Activated CD4-positive, alpha-beta T cell treated with anti-CD3 and anti-CD28 coated beads, Interleukin-2, amount 50 U/mL, for 16 hours (primary cell): ENCODE data around the gene LSS.
A peak's percentile ranks its signal among the peaks of the same experiment; 100 is the strongest.
"Not testable (repeated sequence)": the region's sequence is repeated elsewhere in the genome, so short reads cannot be mapped to it uniquely, and the experiment has no call there.

Source experiments
- DNase-seq: peaks from one replicate; pipeline ENCODE4 v3.0.0-alpha.2; 2020

LSS gene

GRCh38 chr21:46185716-46186115 is 42.9 kb downstream of the LSS start:
- DNase-seq: no peak

- DNase-seq: peak; percentile 60
Measured at GRCh38 chr21:46184625-46185555, 43.7 kb downstream of the LSS start.

DNA sequence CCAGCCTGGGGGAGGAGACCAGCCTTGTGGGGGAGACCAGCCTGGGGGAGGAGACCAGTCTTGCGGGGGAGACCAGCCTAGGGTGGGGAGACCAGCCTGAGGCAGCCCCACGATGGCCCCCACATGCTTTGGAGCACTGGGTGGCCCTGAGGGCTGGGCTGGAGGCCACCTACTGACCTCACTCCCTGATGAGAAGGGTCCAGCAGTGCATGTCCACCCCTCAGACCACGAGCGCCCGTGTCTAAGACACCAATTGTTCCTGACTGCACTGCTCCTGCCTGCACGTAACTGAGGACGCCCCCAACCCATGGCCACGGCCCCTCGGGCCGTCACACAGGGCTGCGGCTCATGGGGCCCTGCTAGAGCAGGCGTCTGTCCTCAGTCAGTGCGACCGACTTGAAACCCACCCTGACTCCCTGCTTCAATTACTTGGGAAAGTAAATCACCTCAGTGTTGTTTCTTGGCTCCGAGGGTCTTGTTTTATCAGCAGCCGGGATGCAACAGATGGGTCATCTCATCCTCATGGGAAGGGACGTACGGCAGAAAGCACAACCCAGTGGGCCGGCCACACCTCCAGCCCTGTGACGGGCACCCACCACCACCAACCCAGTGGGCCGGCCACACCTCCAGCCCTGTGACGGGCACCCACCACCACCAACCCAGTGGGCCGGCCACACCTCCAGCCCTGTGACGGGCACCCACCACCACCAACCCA is 44.5 kb downstream of the LSS start, which contains the start of gene SPATC1L:
Gene SPATC1L (minus strand): TSS at position 550 of the 715 bp plus-strand sequence. CDS start 1,643 bp downstream, outside the sequence.
- peak; percentile 51 for DNase-seq

DNA sequence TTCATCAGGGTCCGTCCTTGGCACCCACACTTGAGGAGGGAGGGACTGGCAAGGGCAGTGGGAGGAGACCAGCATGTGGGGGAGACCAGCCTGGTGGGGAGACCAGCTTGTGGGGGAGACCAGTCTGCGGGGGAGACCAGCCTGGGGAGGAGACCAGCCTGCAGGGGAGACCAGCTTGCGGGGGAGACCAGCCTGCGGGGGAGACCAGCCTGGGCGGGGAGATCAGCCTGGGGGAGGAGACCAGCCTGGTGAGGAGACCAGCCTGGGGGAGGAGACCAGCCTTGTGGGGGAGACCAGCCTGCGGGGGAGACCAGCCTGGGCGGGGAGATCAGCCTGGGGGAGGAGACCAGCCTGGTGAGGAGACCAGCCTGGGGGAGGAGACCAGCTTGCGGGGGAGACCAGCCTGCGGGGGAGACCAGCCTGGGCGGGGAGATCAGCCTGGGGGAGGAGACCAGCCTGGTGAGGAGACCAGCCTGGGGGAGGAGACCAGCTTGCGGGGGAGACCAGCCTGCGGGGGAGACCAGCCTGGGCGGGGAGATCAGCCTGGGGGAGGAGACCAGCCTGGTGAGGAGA is 45.2 kb downstream of the LSS start:
- not testable (repeated sequence) for DNase-seq

DNA sequence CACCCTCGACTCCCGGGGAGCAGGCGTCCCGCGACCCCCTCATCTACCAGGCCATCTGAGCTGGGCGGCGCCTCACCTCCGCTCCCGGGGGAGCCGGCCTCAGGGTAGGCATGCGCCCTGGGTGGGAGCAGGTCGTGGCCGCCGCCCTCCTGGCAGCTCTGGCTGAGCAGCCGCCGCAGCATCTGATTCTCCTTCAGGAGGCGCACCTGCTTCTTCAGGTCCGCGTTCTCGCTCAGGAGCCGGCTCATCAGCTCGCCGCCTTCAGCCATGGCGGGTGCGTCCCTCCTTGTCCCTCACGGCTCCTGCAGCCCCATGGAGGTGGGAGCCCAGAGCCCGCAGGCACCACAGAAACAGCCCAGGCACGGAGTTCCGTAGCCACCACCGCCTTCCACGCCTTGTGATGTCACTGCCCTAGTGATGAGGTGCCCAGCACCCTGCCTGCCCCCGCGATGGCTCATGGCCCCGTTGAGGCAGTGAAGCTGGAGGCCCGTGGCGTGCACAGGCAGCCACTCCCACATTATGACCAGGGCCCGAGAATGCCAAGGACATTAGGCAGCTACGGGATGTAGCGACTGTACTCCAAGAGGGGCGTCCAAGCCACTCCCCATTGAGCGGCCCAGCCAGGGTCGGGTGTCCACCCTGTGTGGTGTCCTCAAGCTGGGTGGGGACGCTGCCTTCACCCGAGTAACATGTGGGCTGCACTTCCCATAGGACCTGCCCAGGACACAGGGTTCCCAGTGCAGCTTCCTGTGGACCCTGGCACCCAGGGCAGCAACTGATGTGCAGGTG is 45.8 kb downstream of the LSS start:
- no peak for DNase-seq

DNA sequence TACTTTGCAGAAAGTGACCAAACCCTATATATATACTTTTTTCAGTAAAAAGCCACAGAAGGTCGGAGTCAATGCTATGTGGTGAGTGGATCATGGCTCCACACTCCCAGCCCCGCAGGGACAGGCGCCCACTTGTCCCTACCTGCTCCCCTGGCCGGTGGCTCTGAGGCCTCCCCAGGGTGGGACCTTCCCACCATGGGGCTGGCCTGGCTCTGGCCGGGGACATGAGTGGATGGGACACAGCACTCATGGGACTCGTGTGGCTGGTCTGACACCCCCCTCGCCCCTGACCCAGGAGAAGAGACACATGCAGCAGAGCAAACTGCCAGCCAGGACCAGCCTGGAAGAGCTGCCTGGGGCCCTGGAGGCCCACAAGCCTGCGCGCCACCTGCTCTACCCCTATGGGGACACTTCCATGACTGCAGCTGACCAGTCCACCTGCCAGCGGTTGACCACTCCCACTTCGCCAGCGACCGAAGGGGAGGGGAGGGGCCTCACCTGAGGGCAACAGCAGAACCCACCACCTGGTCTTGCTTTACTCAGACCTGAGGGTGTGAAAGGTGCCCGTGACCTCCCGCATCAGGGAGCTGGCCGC is 46.5 kb downstream of the LSS start:
- DNase-seq: no peak

DNA sequence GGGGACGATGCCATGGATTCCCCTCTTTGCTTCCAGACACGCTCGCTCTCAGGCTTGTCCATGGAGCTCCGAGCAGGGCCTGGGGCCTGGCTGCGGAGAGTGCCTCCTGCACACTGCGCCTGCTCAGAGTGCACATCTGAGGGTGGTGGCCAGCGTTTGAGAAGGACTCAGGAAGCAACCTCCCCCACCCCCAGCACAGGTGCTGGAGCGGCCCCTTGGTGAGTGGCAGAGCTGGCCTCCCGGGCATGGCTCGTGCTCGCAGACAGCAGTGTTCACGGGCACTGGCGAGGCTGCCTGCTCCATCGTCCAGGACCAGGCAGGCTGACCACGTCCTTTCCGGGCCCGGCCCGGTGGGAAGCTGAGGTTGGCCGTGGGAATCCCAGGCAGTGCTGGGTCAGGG is 47.1 kb downstream of the LSS start:
- no peak for DNase-seq

DNA sequence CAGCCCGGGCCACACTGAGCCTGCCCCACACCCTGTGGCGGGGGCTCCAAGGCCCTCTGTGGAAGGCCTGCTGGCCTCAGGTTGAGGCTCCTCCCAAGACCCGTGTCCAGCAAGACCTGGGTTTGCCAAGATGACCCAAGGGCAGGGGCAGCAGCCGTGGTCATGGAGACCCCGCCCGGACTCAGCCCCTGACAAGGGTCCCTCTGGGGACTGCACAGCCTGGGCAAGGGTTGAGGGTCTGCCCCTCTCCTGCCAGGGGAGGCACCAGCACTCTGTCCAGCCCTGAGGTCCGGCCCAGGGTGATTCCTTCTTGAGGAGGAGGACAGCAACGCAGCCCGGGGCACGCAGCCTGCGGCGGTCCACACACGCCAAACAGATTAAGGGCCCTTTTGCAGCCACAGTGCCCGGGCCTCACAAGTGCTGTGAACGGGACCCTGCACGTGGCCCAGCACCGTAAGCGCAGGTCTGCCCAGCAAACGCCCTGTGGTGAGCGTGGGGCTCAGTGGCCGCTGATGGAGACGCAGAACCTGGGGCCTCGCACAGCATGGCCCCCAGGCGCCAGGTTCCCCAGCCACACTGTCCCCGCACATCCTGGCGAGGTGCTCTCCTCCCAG is 47.7 kb downstream of the LSS start:
- no peak for DNase-seq

GRCh38 chr21:46180079-46180722 is 48.4 kb downstream of the LSS start:
- no peak for DNase-seq

- no peak for DNase-seq
Measured at GRCh38 chr21:46179708-46180078, 48.9 kb downstream of the LSS start.

- no peak for DNase-seq
Measured at GRCh38 chr21:46178961-46179360, 49.6 kb downstream of the LSS start.

DNA sequence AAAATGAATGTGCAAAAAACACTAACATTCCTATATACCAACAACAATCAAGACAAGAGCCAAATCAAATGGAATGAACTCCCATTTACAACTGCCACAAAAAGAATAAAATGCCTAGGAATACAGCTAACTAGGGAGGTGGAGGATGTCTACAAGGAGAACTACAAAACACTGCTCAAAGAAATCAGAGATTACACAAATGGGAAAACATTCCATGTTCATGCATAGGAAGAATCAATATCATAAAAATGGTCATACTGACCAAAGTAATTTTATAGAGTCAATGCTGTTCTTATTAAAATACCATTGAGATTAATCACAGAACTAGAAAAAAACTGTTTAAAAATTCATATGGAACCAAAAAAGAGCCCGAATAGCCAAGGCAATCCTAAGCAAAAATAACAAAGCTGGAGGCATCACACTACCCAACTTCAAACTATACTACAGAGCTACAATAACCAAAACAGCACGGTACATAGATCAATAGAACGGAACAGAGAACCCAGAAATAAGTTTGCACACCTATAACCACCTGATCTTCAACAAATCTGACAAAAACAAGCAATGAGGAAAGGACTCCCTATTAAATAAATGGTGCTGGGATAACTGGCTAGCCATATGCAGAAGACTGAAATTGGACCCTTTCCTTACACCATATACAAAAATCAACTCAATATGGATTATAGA is 52.0 kb downstream of the LSS start:
- DNase-seq: not testable (repeated sequence)

- DNase-seq: no peak
Measured at GRCh38 chr21:46173573-46173972, 55.0 kb downstream of the LSS start.

DNA sequence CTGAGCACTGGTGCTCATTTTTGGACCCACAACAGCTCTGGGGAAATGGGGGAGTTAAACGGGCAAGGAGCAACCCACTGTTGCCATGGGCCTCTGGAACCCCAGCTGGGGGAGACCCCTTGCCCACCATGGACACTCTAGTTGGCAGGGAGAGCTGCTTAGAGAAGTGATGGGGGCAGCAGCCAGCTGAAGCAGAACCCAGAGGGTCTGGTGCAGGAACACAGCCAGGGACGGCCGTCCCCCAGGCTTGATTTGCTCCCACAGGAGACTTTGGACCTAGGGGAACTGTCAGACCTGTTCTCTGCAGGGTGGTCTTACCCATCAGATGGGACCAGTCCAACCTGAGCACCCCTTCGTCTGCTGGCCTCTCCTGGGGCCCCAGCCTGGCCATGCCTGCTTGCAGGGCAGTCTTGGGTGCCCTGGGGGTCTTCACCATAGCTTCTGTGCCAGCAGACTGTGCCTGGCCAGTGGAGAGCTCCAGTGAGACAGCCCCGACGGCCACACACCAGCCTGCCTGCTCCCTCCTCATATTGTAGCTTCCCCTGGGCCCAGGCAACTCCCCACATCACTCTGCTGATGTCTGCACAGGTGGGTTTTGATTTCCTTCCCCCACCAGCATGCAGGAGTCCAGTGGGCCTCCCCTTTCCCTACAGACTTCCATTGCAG is 55.6 kb downstream of the LSS start:
- no peak for DNase-seq

DNA sequence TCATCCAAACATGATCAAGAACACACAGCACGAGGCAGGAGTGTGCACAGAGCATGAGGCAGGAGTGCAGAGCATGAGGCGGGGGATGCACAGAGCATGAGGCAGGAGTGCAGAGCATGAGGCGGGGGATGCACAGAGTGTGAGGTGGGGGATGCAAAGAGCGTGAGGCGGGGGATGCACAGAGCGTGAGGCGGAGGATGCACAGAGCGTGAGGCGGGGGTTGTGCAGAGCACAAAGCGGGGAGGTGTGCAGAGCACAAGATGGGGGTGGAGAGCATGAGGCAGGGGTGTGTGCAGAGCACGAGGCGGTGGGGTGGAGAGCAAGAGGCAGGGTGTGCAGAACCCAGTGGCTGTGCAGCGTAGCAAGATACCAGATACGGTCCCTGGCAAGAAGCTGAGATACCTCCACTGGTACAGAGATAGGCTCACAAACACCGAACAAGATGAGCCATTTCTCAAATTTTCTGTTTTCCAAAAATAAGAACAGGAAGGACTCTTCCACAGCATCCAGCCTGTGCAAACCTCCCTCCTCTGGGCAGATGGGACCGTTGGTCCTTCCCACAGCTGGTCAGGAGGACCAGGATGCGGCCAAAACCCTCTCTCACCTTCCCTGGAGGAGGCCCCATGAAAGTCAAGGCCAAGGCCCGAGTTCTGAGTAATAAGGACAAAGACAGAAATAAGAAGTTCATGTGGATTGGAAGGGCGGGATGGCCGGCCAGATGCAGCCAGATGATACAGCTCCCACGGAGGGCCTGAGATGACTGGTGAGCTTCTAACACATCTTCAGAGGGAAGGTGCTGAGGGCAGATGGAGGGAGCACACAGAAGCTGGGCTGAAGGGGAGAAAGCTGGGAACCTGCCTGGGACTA is 56.3 kb downstream of the LSS start:
- no peak for DNase-seq

- DNase-seq: no peak
Measured at GRCh38 chr21:46171585-46171984, 57.0 kb downstream of the LSS start.

DNA sequence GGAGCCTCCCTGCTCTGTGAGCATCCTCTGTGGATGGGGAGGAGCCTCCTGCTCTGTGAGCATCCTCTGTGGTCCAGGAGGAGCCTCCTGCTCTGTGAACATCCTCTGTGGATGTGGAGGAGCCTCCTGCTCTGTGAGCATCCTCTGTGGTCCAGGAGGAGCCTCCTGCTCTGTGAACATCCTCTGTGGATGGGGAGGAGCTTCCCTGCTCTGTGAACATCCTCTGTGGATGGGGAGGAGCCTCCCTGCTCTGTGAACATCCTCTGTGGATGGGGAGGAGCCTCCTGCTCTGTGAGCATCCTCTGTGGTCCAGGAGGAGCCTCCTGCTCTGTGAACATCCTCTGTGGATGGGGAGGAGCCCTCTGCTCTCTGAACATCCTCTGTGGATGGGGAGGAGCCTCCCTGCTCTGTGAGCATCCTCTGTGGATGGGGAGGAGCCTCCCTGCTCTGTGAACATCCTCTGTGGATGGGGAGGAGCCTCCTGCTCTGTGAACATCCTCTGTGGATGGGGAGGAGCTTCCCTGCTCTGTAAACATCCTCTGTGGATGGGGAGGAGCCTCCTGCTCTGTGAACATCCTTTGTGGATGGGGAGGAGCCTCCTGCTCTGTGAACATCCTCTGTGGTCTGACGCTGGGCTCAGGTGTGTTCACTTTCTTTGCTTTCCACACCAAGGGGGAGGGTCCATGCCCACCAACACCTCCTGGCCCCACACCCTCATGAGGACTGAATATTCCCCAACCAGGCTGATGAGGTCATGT is 58.0 kb downstream of the LSS start:
- not testable (repeated sequence) for DNase-seq

GRCh38 chr21:46168659-46169386 is 59.8 kb downstream of the LSS start:
- DNase-seq: no peak
